H1 (cell line): ENCODE measurements around the gene CTIF. TPM values are rescaled to one million over a fixed set of nuclear protein-coding genes. Genes with fewer than 3 reads are reported as not detected.

Experiments used
- CTCF ChIA-PET: fragments of 300-600 bp; sonication (Branson Sonifier 250); formaldehyde crosslinking; loops from one replicate; lab custom pipeline; 2021; ENCODE audit not compliant: partially characterized antibody; lab: Charles Lee
- POLR2A ChIA-PET: fragments of 300-600 bp; sonication (Branson Sonifier 250); formaldehyde crosslinking; loops from one replicate; lab custom pipeline; 2021; ENCODE audit warnings: inconsistent platforms; ENCODE audit not compliant: partially characterized antibody; lab: Charles Lee
- DNase-seq, 2 experiments: peaks; one replicate each; pipeline versions ENCODE4 v3.0.0 to v3.0.0-alpha.2; 2010 to 2022; ENCODE audit warnings: low spot score in 2 of 2, low read depth in 1 of 2, mixed read lengths in 1 of 2
- FAIRE-seq: peaks from 2 replicates; lab custom pipeline; 2011; peaks lifted over from hg19 to GRCh38; lab: Jason Lieb, UNC
- H2AFZ ChIP-seq: 2 replicates; pipeline ENCODE4 v1.8.1; 2012; ENCODE audit warnings: low read length, inconsistent platforms
- H2AK5ac ChIP-seq: 2 replicates; pipeline ENCODE4 v1.6.1; 2013; ENCODE audit warnings: low read depth, low read length
- H2BK120ac ChIP-seq: replicated peaks from 2 replicates; pipeline ENCODE3; 2013; ENCODE audit warnings: low read depth, low read length, inconsistent platforms
- H2BK12ac ChIP-seq: 2 replicates; pipeline ENCODE4 v1.6.1; 2013; ENCODE audit warnings: low read depth, low read length
- H2BK15ac ChIP-seq: 2 replicates; pipeline ENCODE4 v1.6.1; 2013; ENCODE audit warnings: low read length
- H2BK20ac ChIP-seq: 2 replicates; pipeline ENCODE4 v1.6.1; 2013; ENCODE audit warnings: low read length
- H2BK5ac ChIP-seq: 2 replicates; pipeline ENCODE4 v1.6.1; 2013; ENCODE audit warnings: low read depth, low read length
- H3K14ac ChIP-seq: 2 replicates; pipeline ENCODE4 v1.6.1; 2013; ENCODE audit warnings: inconsistent platforms; ENCODE audit not compliant: insufficient read length
- H3K18ac ChIP-seq: 2 replicates; pipeline ENCODE4 v1.6.1; 2013; ENCODE audit warnings: low read length; ENCODE audit errors: extremely low read depth
- H3K23ac ChIP-seq: 2 replicates; pipeline ENCODE4 v1.6.1; 2013; ENCODE audit warnings: inconsistent platforms; ENCODE audit not compliant: insufficient read length
- H3K23me2 ChIP-seq: 2 replicates; pipeline ENCODE4 v1.6.1; 2013; ENCODE audit warnings: low read depth, low read length
- H3K27ac ChIP-seq: 2 replicates; pipeline ENCODE4 v1.6.1; 2011; ENCODE audit warnings: low read depth, low read length, inconsistent platforms
- H3K27me3 ChIP-seq, 4 experiments: replicated peaks in 1 of 4; 1 replicate in 1 of 4; 2 replicates in 3 of 4; pipeline versions ENCODE4 v1.6.1 to v1.8.1; 2011 to 2013; ENCODE audit warnings: low read length in 3 of 4, mild to moderate bottlenecking in 3 of 4, inconsistent platforms in 2 of 4, mixed read lengths in 2 of 4, moderate library complexity in 1 of 4; ENCODE audit not compliant: control insufficient read depth in 3 of 4, insufficient read depth in 3 of 4; ENCODE audit errors: extremely low read depth in 1 of 4
- H3K36me3 ChIP-seq, 4 experiments: 2 replicates each; pipeline versions ENCODE4 v1.6.1 to v1.8.1; 2011 to 2013; ENCODE audit warnings: mild to moderate bottlenecking in 4 of 4, low read length in 3 of 4, moderate library complexity in 2 of 4, control low read depth in 1 of 4, inconsistent platforms in 1 of 4; ENCODE audit not compliant: insufficient read depth in 4 of 4, control insufficient read depth in 2 of 4
- H3K4ac ChIP-seq: replicated peaks from 2 replicates; pipeline ENCODE3; 2013; ENCODE audit warnings: low read length, low read depth, mixed read lengths, inconsistent platforms; ENCODE audit not compliant: insufficient read length
- H3K4me1 ChIP-seq, 4 experiments: replicated peaks in 1 of 4; 1 replicate in 1 of 4; 2 replicates in 3 of 4; pipeline versions ENCODE4 v1.6.1 to v1.8.1; 2011 to 2013; ENCODE audit warnings: low read length in 3 of 4, inconsistent platforms in 2 of 4, mixed read lengths in 1 of 4; ENCODE audit not compliant: insufficient read depth in 4 of 4, control insufficient read depth in 3 of 4
- H3K4me2 ChIP-seq, 2 experiments: 2 replicates each; pipeline versions ENCODE4 v1.6.1 to v1.8.1; 2011 to 2013; ENCODE audit warnings: low read depth in 2 of 2, low read length in 2 of 2, control low read depth in 1 of 2, inconsistent platforms in 1 of 2, mild to moderate bottlenecking in 1 of 2; ENCODE audit not compliant: insufficient read depth in 1 of 2
- H3K4me3 ChIP-seq, 4 experiments: fragments of 200-600, 300-600 bp in 1 of 4; sonication (generic), shearing (Covaris generic), sonication (Bioruptor Twin) in 1 of 4; 2 replicates each; pipeline versions ENCODE4 v1.5.1 to v1.8.1; 2011 to 2016; ENCODE audit warnings: low read length in 4 of 4, low read depth in 3 of 4, control low read depth in 2 of 4, inconsistent platforms in 2 of 4, mild to moderate bottlenecking in 2 of 4, mixed read lengths in 1 of 4, moderate library complexity in 1 of 4; ENCODE audit not compliant: insufficient read depth in 2 of 4; ENCODE audit errors: extremely low read depth in 1 of 4
- H3K56ac ChIP-seq: replicated peaks from 2 replicates; pipeline ENCODE3; 2013; ENCODE audit warnings: low read depth, mild to moderate bottlenecking, mixed read lengths, low read length, inconsistent platforms; ENCODE audit not compliant: insufficient read length
- H3K79me1 ChIP-seq: 2 replicates; pipeline ENCODE4 v1.6.1; 2013; ENCODE audit warnings: low read depth, low read length, control low read depth
- H3K79me2 ChIP-seq, 2 experiments: 2 replicates each; pipeline versions ENCODE4 v1.6.1 to v1.8.1; 2012 to 2013; ENCODE audit warnings: low read length in 2 of 2, mild to moderate bottlenecking in 2 of 2, inconsistent platforms in 1 of 2; ENCODE audit not compliant: insufficient read depth in 2 of 2, control insufficient read depth in 1 of 2
- H3K9ac ChIP-seq, 4 experiments: replicated peaks in 1 of 4; 1 replicate in 1 of 4; 2 replicates in 3 of 4; pipeline versions ENCODE4 v1.6.1 to v1.8.1; 2011 to 2013; ENCODE audit warnings: low read depth in 3 of 4, low read length in 3 of 4, control low read depth in 2 of 4, mild to moderate bottlenecking in 2 of 4, moderate library complexity in 2 of 4, inconsistent platforms in 1 of 4; ENCODE audit errors: extremely low read depth in 1 of 4
- H3K9me3 ChIP-seq, 2 experiments: 2 replicates each; pipeline versions ENCODE4 v1.6.1 to v1.8.1; 2012 to 2013; ENCODE audit warnings: mild to moderate bottlenecking in 2 of 2, moderate library complexity in 2 of 2, control low read depth in 1 of 2, inconsistent platforms in 1 of 2, low read depth in 1 of 2, low read length in 1 of 2, mixed read lengths in 1 of 2; ENCODE audit not compliant: insufficient read depth in 2 of 2
- H4K20me1 ChIP-seq, 2 experiments: replicated peaks in 1 of 2; 2 replicates each; pipeline versions ENCODE3 to v1.8.1; 2011 to 2013; ENCODE audit warnings: inconsistent platforms in 2 of 2, low read length in 2 of 2, mild to moderate bottlenecking in 1 of 2; ENCODE audit not compliant: insufficient read depth in 2 of 2, control insufficient read depth in 1 of 2
- H4K5ac ChIP-seq: 2 replicates; pipeline ENCODE4 v1.6.1; 2013; ENCODE audit warnings: low read length, low read depth, mixed read lengths, inconsistent platforms; ENCODE audit not compliant: insufficient read length
- H4K8ac ChIP-seq: 2 replicates; pipeline ENCODE4 v1.8.0; 2013; ENCODE audit warnings: mild to moderate bottlenecking, moderate library complexity, low read length, inconsistent platforms; ENCODE audit not compliant: insufficient read depth; ENCODE audit errors: extremely low read depth
- H4K91ac ChIP-seq: replicated peaks from 2 replicates; pipeline ENCODE3; 2013; ENCODE audit warnings: low read length, mixed read lengths, inconsistent platforms; ENCODE audit not compliant: insufficient read length
- BRCA1 ChIP-seq: IDR thresholded peaks from 2 replicates; pipeline ENCODE4 v1.6.1; 2012; ENCODE audit warnings: low read depth, low read length, improper control_type of control experiment
- EGR1 ChIP-seq: IDR thresholded peaks from 2 replicates; pipeline ENCODE4 v1.6.1; 2011; ENCODE audit warnings: low read depth, low read length, borderline replicate concordance
- GTF2F1 ChIP-seq: IDR thresholded peaks from 2 replicates; pipeline ENCODE4 v1.6.1; 2012; ENCODE audit warnings: low read depth, low read length, improper control_type of control experiment, borderline replicate concordance
- HDAC2 ChIP-seq, 2 experiments: fragments of 300-600 bp in 1 of 2; sonication (generic) in 1 of 2; IDR thresholded peaks; 2 replicates each; pipeline ENCODE4 v1.6.1; 2011 to 2012; ENCODE audit warnings: low read depth in 2 of 2, low read length in 2 of 2, mild to moderate bottlenecking in 2 of 2, moderate library complexity in 2 of 2, borderline replicate concordance in 1 of 2, inconsistent platforms in 1 of 2
- HDAC6 ChIP-seq: IDR thresholded peaks from one replicate; pipeline ENCODE4 v1.7.1; 2012; ENCODE audit warnings: low read depth, mild to moderate bottlenecking, inconsistent platforms, low read length, moderate library complexity
- JUN ChIP-seq: IDR thresholded peaks from 2 replicates; pipeline ENCODE4 v1.6.1; 2011; ENCODE audit warnings: low read depth, mild to moderate bottlenecking, improper control_type of control experiment, low read length
- KDM1A ChIP-seq: fragments of 200-600, 300-600 bp; sonication (generic); IDR thresholded peaks from 2 replicates; pipeline ENCODE4 v1.7.1; 2016; ENCODE audit warnings: mild to moderate bottlenecking, low read length, borderline replicate concordance
- MAFK ChIP-seq: IDR thresholded peaks from 2 replicates; pipeline ENCODE4 v1.6.1; 2012; ENCODE audit warnings: low read depth, mild to moderate bottlenecking, improper control_type of control experiment, low read length
- NANOG ChIP-seq: IDR thresholded peaks from 2 replicates; pipeline ENCODE4 v1.6.1; 2011; ENCODE audit warnings: low read length, low read depth, mild to moderate bottlenecking, inconsistent platforms; ENCODE audit not compliant: insufficient read depth, poor library complexity, severe bottlenecking
- PHF8 ChIP-seq: fragments of 200-600 bp; sonication (generic); conservative IDR thresholded peaks from 2 replicates; pipeline ENCODE4 v1.7.1; 2012; ENCODE audit warnings: low read depth, mild to moderate bottlenecking, inconsistent platforms, low read length, moderate library complexity
- RAD21 ChIP-seq, 2 experiments: IDR thresholded peaks in 1 of 2; conservative IDR thresholded peaks in 1 of 2; 2 replicates each; pipeline ENCODE4 v1.6.1; 2011; ENCODE audit warnings: low read depth in 2 of 2, low read length in 2 of 2, improper control_type of control experiment in 1 of 2, inconsistent platforms in 1 of 2, mild to moderate bottlenecking in 1 of 2, moderate library complexity in 1 of 2
- RXRA ChIP-seq: IDR thresholded peaks from 2 replicates; pipeline ENCODE4 v1.6.1; 2011; ENCODE audit warnings: low read depth, mild to moderate bottlenecking, low read length, moderate library complexity; ENCODE audit not compliant: insufficient read depth
- SIRT6 ChIP-seq: IDR thresholded peaks from one replicate; pipeline ENCODE4 v1.7.1; 2012; ENCODE audit warnings: low read length, inconsistent platforms
- SUZ12 ChIP-seq: fragments of 200-600 bp; sonication (generic); IDR thresholded peaks from 2 replicates; pipeline ENCODE4 v1.6.1; 2012; ENCODE audit warnings: mild to moderate bottlenecking, inconsistent platforms, low read length, moderate library complexity, mixed read lengths
- WGBS, 2 experiments: shearing (Covaris generic) in 1 of 2; methylation state at CpG; one replicate each; pipeline versions ENCODE4 v1.1.6 to v1.1.7; 2013 to 2015; ENCODE audit warnings: low lambda C conversion rate in 2 of 2, mixed read lengths in 2 of 2, inconsistent platforms in 1 of 2, low coverage in 1 of 2, missing lambda C conversion rate in 1 of 2; ENCODE audit not compliant: insufficient replicate concordance in 2 of 2, insufficient coverage in 1 of 2, insufficient read length in 1 of 2; ENCODE audit errors: extremely low coverage in 1 of 2, missing lambda C conversion rate in 1 of 2; 5-methylcytosine and 5-hydroxymethylcytosine counted together
- polyA plus RNA-seq, 7 experiments: library from polyadenylated mRNA; depleted of rRNA in 3 of 7; stranded (reverse) in 5 of 7; unstranded in 2 of 7; fragments of >200 nt in 5 of 7; fragments of 200-250 nt in 2 of 7; gene quantifications; 1 replicate in 5 of 7; 2 replicates in 1 of 7; 4 replicates in 1 of 7; pipeline versions ENCODE4 v1.2.1 to v1.2.3, GENCODE V29; 2011 to 2013; ENCODE audit warnings: missing spikeins in 2 of 7, mixed read lengths in 2 of 7
- total RNA-seq: library from RNA; stranded (reverse); fragmentation: NEBNext Ultra II Directional; extraction: Animal tissue kit (Norgen Biotek cat#: 25700); gene quantifications from 2 replicates; pipeline ENCODE4 v1.2.1, GENCODE V29; 2021

Gene CTIF
- total and polyA plus RNA-seq, 2 of the 8 experiments (the other 6 are each of a cell fraction or from before 2014, with no cell fraction given): 9.0 to 17.8 TPM

DNA sequence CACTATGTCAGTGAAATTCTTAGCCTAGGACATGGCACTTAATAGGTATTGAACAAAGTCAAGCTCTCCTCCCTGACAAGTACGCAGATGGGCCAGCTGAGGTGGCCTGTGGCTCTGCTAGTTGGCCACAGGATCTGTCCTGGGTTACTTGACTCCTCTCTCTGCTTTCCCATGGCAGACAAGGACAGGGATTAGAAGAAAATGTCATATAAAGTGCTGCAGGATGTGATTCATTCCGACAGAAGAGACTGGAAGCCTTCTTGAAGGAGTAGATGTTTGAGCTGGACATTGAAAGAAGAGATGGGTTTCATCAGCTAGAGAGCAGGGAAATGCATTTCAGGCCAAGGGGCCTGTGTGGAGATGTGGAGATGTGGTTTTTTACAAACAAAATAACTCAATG is 365.3 kb downstream of the CTIF start:
- Histone ChIP-seq H4K20me1 (no peaks in the 10 kb centered on the region), H3K4ac (no peak overlapping the region), H3K9ac (no peak overlapping the region), H3K18ac (no peak overlapping the region), H2AK5ac (no peak overlapping the region), H2BK20ac (no peak overlapping the region), H3K27me3 (no peaks in the 10 kb centered on the region; a peak in 1 of 7 replicates), H3K4me1 (no peaks in the 10 kb centered on the region), H2BK120ac (no peak overlapping the region), H3K36me3 (no peaks in the 10 kb centered on the region), H4K91ac (no peak overlapping the region), H3K79me1 (no peaks in the 10 kb centered on the region), H2BK12ac (no peak overlapping the region), H4K5ac (no peak overlapping the region), H2AFZ (no peak overlapping the region), H3K56ac (no peak overlapping the region), H3K4me2 (no peak overlapping the region), H3K23ac (no peak overlapping the region), H4K8ac (no peak overlapping the region), H3K27ac (no peak overlapping the region), H2BK5ac (no peak overlapping the region), H3K14ac (no peak overlapping the region), H3K79me2 (no peaks in the 10 kb centered on the region), H3K23me2 (peaks cover 5% of the 10 kb centered on the region; the same call in 1 of the 2 replicates), H2BK15ac (no peak overlapping the region), H3K9me3 (peaks cover 0 to 3% of the 10 kb centered on the region in 2 experiments; a peak in 1 of 4 replicates), H3K4me3 (no peak overlapping the region)
- POLR2A ChIA-PET: no interaction called here
- WGBS, 2 experiments: 82% methylated on average over 2 of the region's 2 CpGs; no CpG with 5 or more reads in 1 of the 2 experiments
- FAIRE-seq: no peak
- no peak for DNase-seq
- CTCF ChIA-PET: interaction anchor here (1.0 to 1.9 kb wide), 2 partner anchors 8 to 9 kb away, joined by 3 to 5 read pairs; no protein-coding TSS in a partner anchor
- no peak for TF ChIP-seq MAFK
- no peak for TF ChIP-seq PHF8
- no peak for TF ChIP-seq RXRA
- TF ChIP-seq JUN: no peak
- TF ChIP-seq HDAC6: no peak
- no peak for TF ChIP-seq GTF2F1
- no peak for TF ChIP-seq BRCA1
- no peak for TF ChIP-seq SIRT6
- TF ChIP-seq SUZ12: no peak
- no peak for TF ChIP-seq KDM1A
- TF ChIP-seq RAD21 (IDR thresholded peaks at IDR 0.05 in 1 of 2, conservative IDR thresholded peaks at IDR 0.05 in 1 of 2; ENCODE audit: low read depth in 2 of 2, low read length in 2 of 2): no peak
- no peak for TF ChIP-seq HDAC2 (IDR thresholded peaks at IDR 0.05; ENCODE audit: borderline replicate concordance in 1 of 2, low read depth in 2 of 2, low read length in 2 of 2)
- TF ChIP-seq EGR1: no peak
- TF ChIP-seq NANOG: no peak
